ENCODE measurements around the gene RAB6B. TPM values are rescaled to one million over a fixed set of nuclear protein-coding genes. Genes with fewer than 3 reads are reported as not detected.

RAB6B gene
- total and polyA plus RNA-seq, 4 experiments from 2014 or later: 0.34 to 1.8 (median 0.46) TPM

- Mint-ChIP-seq H3K4me3 (no peak overlapping the region), H3K4me1 (peaks cover 0 to 4% (median 0%) of the 10 kb centered on the region in 4 donors), H3K27ac (no peak overlapping the region), H3K36me3 (no peaks in the 10 kb centered on the region), H3K9me3 (no peaks in the 10 kb centered on the region), H3K27me3 (peaks cover 1 to 3% of the 10 kb centered on the region in 2 donors)
- Histone ChIP-seq H3K4me1 (ENCODE audit: insufficient read depth, low read length) (no peaks in the 10 kb centered on the region), H3K27ac (ENCODE audit: low read depth, low read length) (no peak overlapping the region), H3K4me3 (ENCODE audit: low read length in 2 of 2) (no peak overlapping the region), H3K9me3 (ENCODE audit: control insufficient read depth in 1 of 2, low read length in 2 of 2) (no peaks in the 10 kb centered on the region), H3K36me3 (ENCODE audit: insufficient read depth, low read length) (no peaks in the 10 kb centered on the region), H3K27me3 (ENCODE audit: insufficient read depth, low read length) (no peaks in the 10 kb centered on the region)
- DNase-seq: no peak
- CTCF ChIA-PET (ENCODE audit: partially characterized antibody): no interaction called here
- intact Hi-C loops (cut with micrococcal nuclease): no loop called here
- POLR2A ChIA-PET (ENCODE audit: partially characterized antibody): no interaction called here
Measured at GRCh38 chr3:133851931-133852330, 43.8 kb downstream of the RAB6B start.

- no peak overlapping the region for H3K4me3 ChIP-seq (ENCODE audit: low read length in 2 of 2)
- Mint-ChIP-seq H3K27me3 (peaks cover 1 to 4% of the 10 kb centered on the region in 2 donors), H3K4me1 (peaks cover 0 to 4% (median 0%) of the 10 kb centered on the region in 4 donors), H3K36me3 (no peaks in the 10 kb centered on the region), H3K9me3 (no peaks in the 10 kb centered on the region), H3K4me3 (no peak overlapping the region), H3K27ac (no peak overlapping the region)
- no peak overlapping the region for H3K27ac ChIP-seq (ENCODE audit: low read depth, low read length)
- ChIA-PET POLR2A (ENCODE audit: partially characterized antibody) (no interaction called here), CTCF (ENCODE audit: partially characterized antibody) (no interaction called here)
- intact Hi-C loops (cut with micrococcal nuclease): no loop called here
- H3K36me3 ChIP-seq (ENCODE audit: insufficient read depth, low read length): no peaks in the 10 kb centered on the region
- no peaks in the 10 kb centered on the region for H3K9me3 ChIP-seq (ENCODE audit: control insufficient read depth in 1 of 2, low read length in 2 of 2)
- H3K27me3 ChIP-seq (ENCODE audit: insufficient read depth, low read length): no peaks in the 10 kb centered on the region
- no peak for DNase-seq
- H3K4me1 ChIP-seq (ENCODE audit: insufficient read depth, low read length): no peaks in the 10 kb centered on the region
Measured at GRCh38 chr3:133851266-133851906, 44.3 kb downstream of the RAB6B start.

DNA sequence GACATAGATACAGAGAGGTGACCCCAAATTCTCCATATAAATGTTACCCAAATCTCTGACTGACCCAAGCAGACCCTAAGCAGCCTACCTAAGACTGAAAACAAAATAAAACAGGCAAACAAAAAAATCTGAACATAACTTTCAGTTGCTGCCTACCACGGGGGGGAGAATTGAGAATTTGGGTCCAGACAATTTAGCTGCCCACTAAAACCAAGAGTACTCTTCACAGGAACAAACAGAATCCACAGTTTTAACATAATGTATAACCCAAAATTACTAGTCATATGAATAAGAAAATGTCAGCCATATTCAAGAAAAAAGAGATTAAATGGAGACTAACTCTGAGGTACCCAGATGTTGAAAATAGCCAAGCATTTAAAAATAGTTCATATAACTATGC lies 45.6 kb downstream of the RAB6B start:
- intact Hi-C loops (cut with micrococcal nuclease): no loop called here
- ChIA-PET POLR2A (ENCODE audit: partially characterized antibody) (no interaction called here), CTCF (ENCODE audit: partially characterized antibody) (no interaction called here)
- Histone ChIP-seq H3K9me3 (ENCODE audit: control insufficient read depth in 1 of 2, low read length in 2 of 2) (no peaks in the 10 kb centered on the region), H3K36me3 (ENCODE audit: insufficient read depth, low read length) (no peaks in the 10 kb centered on the region), H3K4me1 (ENCODE audit: insufficient read depth, low read length) (no peaks in the 10 kb centered on the region), H3K27ac (ENCODE audit: low read depth, low read length) (no peak overlapping the region), H3K27me3 (ENCODE audit: insufficient read depth, low read length) (no peaks in the 10 kb centered on the region), H3K4me3 (ENCODE audit: low read length in 2 of 2) (no peak overlapping the region)
- Mint-ChIP-seq H3K36me3 (no peaks in the 10 kb centered on the region), H3K4me3 (no peak overlapping the region), H3K9me3 (no peaks in the 10 kb centered on the region), H3K27me3 (peaks cover 1 to 4% of the 10 kb centered on the region in 2 donors), H3K27ac (no peak overlapping the region), H3K4me1 (peaks cover 0 to 4% (median 0%) of the 10 kb centered on the region in 4 donors)
- no peak for DNase-seq

DNA sequence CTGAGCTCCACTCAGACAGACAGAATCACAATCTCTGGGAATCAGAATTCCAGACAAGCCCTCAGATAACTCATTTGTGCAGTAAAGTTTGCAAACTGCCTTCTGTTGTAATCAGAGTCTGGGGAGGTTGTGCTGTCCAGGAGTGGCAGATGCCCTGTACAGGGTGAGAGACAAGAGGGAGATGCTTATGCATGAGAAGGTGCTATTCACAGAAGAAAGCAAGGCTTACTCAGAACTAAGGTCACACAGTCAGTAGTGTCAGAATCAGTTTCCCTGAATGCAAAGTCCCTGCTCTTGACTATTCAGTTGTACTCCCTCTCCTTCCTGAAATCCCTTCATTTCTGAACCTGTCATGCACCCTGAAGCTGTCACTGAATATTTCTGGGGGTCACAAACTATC lies 46.3 kb downstream of the RAB6B start:
- Histone ChIP-seq H3K4me1 (ENCODE audit: insufficient read depth, low read length) (no peaks in the 10 kb centered on the region), H3K4me3 (ENCODE audit: low read length in 2 of 2) (no peak overlapping the region), H3K27ac (ENCODE audit: low read depth, low read length) (no peak overlapping the region), H3K27me3 (ENCODE audit: insufficient read depth, low read length) (no peaks in the 10 kb centered on the region), H3K9me3 (ENCODE audit: control insufficient read depth in 1 of 2, low read length in 2 of 2) (no peaks in the 10 kb centered on the region), H3K36me3 (ENCODE audit: insufficient read depth, low read length) (no peaks in the 10 kb centered on the region)
- intact Hi-C loops (cut with micrococcal nuclease): no loop called here
- Mint-ChIP-seq H3K27me3 (peaks cover 1 to 4% of the 10 kb centered on the region in 2 donors), H3K4me1 (peaks cover 0 to 4% (median 0%) of the 10 kb centered on the region in 4 donors), H3K4me3 (no peak overlapping the region), H3K27ac (no peak overlapping the region), H3K36me3 (no peaks in the 10 kb centered on the region), H3K9me3 (no peaks in the 10 kb centered on the region)
- ChIA-PET POLR2A (ENCODE audit: partially characterized antibody) (no interaction called here), CTCF (ENCODE audit: partially characterized antibody) (no interaction called here)
- no peak for DNase-seq

GRCh38 chr3:133845127-133845526 lies 50.6 kb downstream of the RAB6B start:
- POLR2A ChIA-PET (ENCODE audit: partially characterized antibody): no interaction called here

DNA sequence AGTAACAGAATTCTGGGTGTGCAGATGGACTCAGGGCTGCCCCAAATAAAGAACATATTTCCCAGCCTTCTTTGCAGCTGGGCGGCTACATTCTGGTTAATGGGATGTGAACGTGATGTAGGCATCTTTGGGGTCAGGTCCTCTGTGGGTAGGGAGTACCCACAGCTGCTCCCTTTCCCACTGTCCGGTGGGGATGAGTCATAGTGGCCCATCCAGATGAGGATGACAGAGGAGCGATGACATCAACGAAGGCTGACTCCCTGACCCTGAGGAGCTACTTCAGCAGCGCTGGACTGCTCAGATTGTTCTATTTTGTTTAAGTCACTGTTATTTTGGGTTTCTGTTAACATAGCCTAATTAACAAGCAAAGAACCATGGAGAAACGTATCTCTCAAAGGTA lies 52.0 kb downstream of the RAB6B start:
- Mint-ChIP-seq H3K27ac (no peak overlapping the region), H3K36me3 (no peaks in the 10 kb centered on the region), H3K4me3 (no peak overlapping the region), H3K9me3 (no peaks in the 10 kb centered on the region), H3K27me3 (peaks cover 3 to 6% of the 10 kb centered on the region in 2 donors), H3K4me1 (no peaks in the 10 kb centered on the region)
- Histone ChIP-seq H3K36me3 (ENCODE audit: insufficient read depth, low read length) (no peaks in the 10 kb centered on the region), H3K9me3 (ENCODE audit: control insufficient read depth in 1 of 2, low read length in 2 of 2) (no peaks in the 10 kb centered on the region), H3K27me3 (ENCODE audit: insufficient read depth, low read length) (no peaks in the 10 kb centered on the region), H3K4me1 (ENCODE audit: insufficient read depth, low read length) (no peaks in the 10 kb centered on the region), H3K4me3 (ENCODE audit: low read length in 2 of 2) (no peak overlapping the region), H3K27ac (ENCODE audit: low read depth, low read length) (no peak overlapping the region)
- no peak for DNase-seq
- POLR2A ChIA-PET (ENCODE audit: partially characterized antibody): no interaction called here
- CTCF ChIA-PET (ENCODE audit: partially characterized antibody): no interaction called here
- intact Hi-C loops (cut with micrococcal nuclease): no loop called here

More at GRCh38 chr3:133845127-133845526, 50.6 kb downstream of the RAB6B start:
- Mint-ChIP-seq H3K36me3 (no peaks in the 10 kb centered on the region), H3K27ac (no peak overlapping the region), H3K9me3 (no peaks in the 10 kb centered on the region), H3K4me1 (no peaks in the 10 kb centered on the region), H3K4me3 (no peak overlapping the region), H3K27me3 (peaks cover 4% of the 10 kb centered on the region in 2 donors)
- no peaks in the 10 kb centered on the region for H3K27me3 ChIP-seq (ENCODE audit: insufficient read depth, low read length)
- H3K4me3 ChIP-seq (ENCODE audit: low read length in 2 of 2): no peak overlapping the region
- CTCF ChIA-PET (ENCODE audit: partially characterized antibody): no interaction called here
- no peak overlapping the region for H3K27ac ChIP-seq (ENCODE audit: low read depth, low read length)
- no peaks in the 10 kb centered on the region for H3K4me1 ChIP-seq (ENCODE audit: insufficient read depth, low read length)
- no peaks in the 10 kb centered on the region for H3K36me3 ChIP-seq (ENCODE audit: insufficient read depth, low read length)
- no peaks in the 10 kb centered on the region for H3K9me3 ChIP-seq (ENCODE audit: control insufficient read depth in 1 of 2, low read length in 2 of 2)
- DNase-seq: no peak
- intact Hi-C loops (cut with micrococcal nuclease): no loop called here

GRCh38 chr3:133842158-133842557 lies 53.5 kb downstream of the RAB6B start:
- DNase-seq: no peak
- ChIA-PET POLR2A (ENCODE audit: partially characterized antibody) (no interaction called here), CTCF (ENCODE audit: partially characterized antibody) (no interaction called here)
- intact Hi-C loops (cut with micrococcal nuclease): no loop called here
- Histone ChIP-seq H3K27ac (ENCODE audit: low read depth, low read length) (no peak overlapping the region), H3K4me3 (ENCODE audit: low read length in 2 of 2) (no peak overlapping the region), H3K36me3 (ENCODE audit: insufficient read depth, low read length) (no peaks in the 10 kb centered on the region), H3K9me3 (ENCODE audit: control insufficient read depth in 1 of 2, low read length in 2 of 2) (no peaks in the 10 kb centered on the region), H3K4me1 (ENCODE audit: insufficient read depth, low read length) (no peaks in the 10 kb centered on the region), H3K27me3 (ENCODE audit: insufficient read depth, low read length) (no peaks in the 10 kb centered on the region)
- H3K36me3 Mint-ChIP-seq: no peaks in the 10 kb centered on the region
- no peaks in the 10 kb centered on the region for H3K9me3 Mint-ChIP-seq
- H3K27ac Mint-ChIP-seq: no peak overlapping the region
- no peak overlapping the region for H3K4me3 Mint-ChIP-seq
- no peaks in the 10 kb centered on the region for H3K4me1 Mint-ChIP-seq
- H3K27me3 Mint-ChIP-seq: peaks cover 1 to 6% of the 10 kb centered on the region in 2 donors

- H3K27ac ChIP-seq (ENCODE audit: low read depth, low read length): no peak overlapping the region
- H3K9me3 Mint-ChIP-seq: no peaks in the 10 kb centered on the region
- CTCF ChIA-PET (ENCODE audit: partially characterized antibody): no interaction called here
- no peaks in the 10 kb centered on the region for H3K36me3 Mint-ChIP-seq
- no peaks in the 10 kb centered on the region for H3K4me1 Mint-ChIP-seq
- POLR2A ChIA-PET (ENCODE audit: partially characterized antibody): no interaction called here
- no peaks in the 10 kb centered on the region for H3K27me3 ChIP-seq (ENCODE audit: insufficient read depth, low read length)
- no peak overlapping the region for H3K4me3 Mint-ChIP-seq
- H3K4me1 ChIP-seq (ENCODE audit: insufficient read depth, low read length): no peaks in the 10 kb centered on the region
- H3K4me3 ChIP-seq (ENCODE audit: low read length in 2 of 2): no peak overlapping the region
- no peaks in the 10 kb centered on the region for H3K36me3 ChIP-seq (ENCODE audit: insufficient read depth, low read length)
- H3K27me3 Mint-ChIP-seq: peaks cover 0 to 6% of the 10 kb centered on the region in 2 donors
- no peak overlapping the region for H3K27ac Mint-ChIP-seq
- H3K9me3 ChIP-seq (ENCODE audit: control insufficient read depth in 1 of 2, low read length in 2 of 2): no peaks in the 10 kb centered on the region
- no peak for DNase-seq
- intact Hi-C loops (cut with micrococcal nuclease): no loop called here
Measured at GRCh38 chr3:133841196-133841595, 54.5 kb downstream of the RAB6B start.
